Body of pancreas (tissue), 4 donors: ENCODE measurements around the gene CD300LF. TPM values are rescaled to one million over a fixed set of nuclear protein-coding genes. Genes with fewer than 3 reads are reported as not detected.

Experiments used
- ATAC-seq: fragments of 150-250 bp; one replicate; pipeline ENCODE4 v1.9.1; 2016
- DNase-seq, 4 donors: peaks; one replicate each; pipeline ENCODE4 v3.0.0-alpha.2; 2019
- H3K27ac ChIP-seq, 4 donors: fragments of 200-600 bp; sonication (generic); 1 replicate in 3 of 4; 2 replicates in 1 of 4; pipeline versions ENCODE4 v1.5.1 to v1.6.1; 2016 to 2019; ENCODE audit warnings: mild to moderate bottlenecking in 1 of 4, mixed read lengths in 1 of 4, moderate library complexity in 1 of 4
- H3K27me3 ChIP-seq, 2 donors: fragments of 200-600 bp; sonication (generic); one replicate each; pipeline ENCODE4 v1.6.0; 2016; ENCODE audit warnings: mild to moderate bottlenecking in 1 of 2
- H3K36me3 ChIP-seq, 2 donors: fragments of 200-600 bp; sonication (generic); replicated peaks in 1 of 2; 2 replicates each; pipeline ENCODE4 v1.5.1; 2016; ENCODE audit warnings: low read depth in 2 of 2; ENCODE audit not compliant: insufficient read depth in 1 of 2
- H3K4me1 ChIP-seq: fragments of 200-600 bp; sonication (generic); one replicate; pipeline ENCODE4 v1.6.0; 2016
- H3K4me3 ChIP-seq, 2 donors: fragments of 200-600 bp; sonication (generic); 1 replicate in 1 of 2; 2 replicates in 1 of 2; pipeline ENCODE4 v1.5.1; 2016 to 2019
- H3K9me3 ChIP-seq, 3 donors: fragments of 200-600 bp; sonication (generic); 1 replicate in 2 of 3; 2 replicates in 1 of 3; pipeline ENCODE4 v1.5.1; 2016
- CTCF ChIP-seq, 7 experiments: fragments of 450-650 bp in 4 of 7; fragments of 200-600 bp in 3 of 7; sonication (generic) in 3 of 7; IDR thresholded peaks; one replicate each; pipeline ENCODE4 v1.5.1; 2016 to 2019; ENCODE audit warnings: antibody characterized with exemption in 7 of 7
- POLR2A ChIP-seq, 3 donors: fragments of 450-650 bp; IDR thresholded peaks; one replicate each; pipeline ENCODE4 v1.6.1; 2016; ENCODE audit warnings: antibody characterized with exemption in 3 of 3, mild to moderate bottlenecking in 2 of 3
- WGBS, 2 donors: methylation state at CpG; one replicate each; pipeline ENCODE4 v1.1.5; 2017; 5-methylcytosine and 5-hydroxymethylcytosine counted together
- intact Hi-C: fragments of 100-400 bp; cut with DNase I; formaldehyde crosslinking; loops from one replicate; pipeline ENCODE4 v1.15.1; 2023
- total RNA-seq, 2 donors: library from RNA; depleted of rRNA; stranded (reverse); fragments of >200 nt; gene quantifications; one replicate each; pipeline ENCODE4 v1.1.0, GENCODE V29; 2016

Gene CD300LF
- total RNA-seq, 2 donors from 2014 or later: not detected

DNA sequence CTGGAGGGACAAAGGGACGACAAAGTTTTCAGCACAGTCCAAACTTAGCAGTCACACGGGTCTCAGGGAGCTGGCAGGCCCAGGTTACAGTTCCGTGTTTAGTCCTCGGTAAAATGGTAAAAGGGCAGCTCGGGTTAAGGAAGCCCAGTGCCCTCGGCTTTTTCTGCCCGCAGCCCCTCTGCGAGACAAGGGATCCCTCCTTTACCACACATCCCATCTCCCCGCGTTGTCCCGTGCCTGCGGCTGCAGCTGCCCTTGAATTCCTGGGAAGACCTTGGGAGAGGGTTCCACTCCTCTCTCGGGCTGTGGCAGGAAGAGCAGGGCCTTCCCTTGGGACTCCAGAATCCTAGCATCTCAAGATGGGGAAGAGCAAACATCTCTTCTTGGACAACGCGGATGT lies 17.1 kb upstream of the CD300LF start:
- Histone ChIP-seq H3K27ac (no peak overlapping the region), H3K4me3 (no peak overlapping the region), H3K36me3 (no peaks in the 10 kb centered on the region), H3K4me1 (peaks cover 6% of the 10 kb centered on the region), H3K9me3 (no peaks in the 10 kb centered on the region), H3K27me3 (no peaks in the 10 kb centered on the region)
- WGBS, 2 donors: 74 to 88% methylated on average over 12 to 15 of the region's 15 CpGs
- ATAC-seq (no peak), DNase-seq (no peak)
- intact Hi-C loops: loop anchor here (5.0 kb wide), 1 partner anchor 52 kb away; no protein-coding TSS in a partner anchor
- TF ChIP-seq POLR2A (IDR thresholded peaks at IDR 0.05) (no peak), CTCF (IDR thresholded peaks at IDR 0.05) (no peak)

DNA sequence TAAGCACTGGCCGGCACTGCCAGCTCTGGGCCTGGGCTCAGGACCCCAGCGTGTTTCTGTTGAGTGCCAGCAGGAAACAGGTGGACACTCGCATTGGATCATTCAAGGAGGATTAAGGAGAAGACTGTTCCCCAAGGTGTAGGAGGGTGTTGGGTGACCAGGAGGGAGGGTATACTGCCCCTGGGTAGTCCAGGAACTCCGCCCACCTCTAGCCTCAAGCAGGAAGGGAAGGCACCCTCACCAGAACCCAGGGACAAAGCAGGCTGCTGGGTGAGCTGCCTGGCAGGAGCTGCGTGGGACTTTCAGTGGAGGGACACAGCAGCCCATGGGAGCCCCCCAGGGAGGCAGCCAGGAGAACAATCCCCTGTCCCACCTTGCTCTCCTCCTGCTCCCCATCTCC lies 16.6 kb upstream of the CD300LF start:
- Histone ChIP-seq H3K4me3 (no peak overlapping the region), H3K9me3 (no peaks in the 10 kb centered on the region), H3K36me3 (no peaks in the 10 kb centered on the region), H3K27me3 (no peaks in the 10 kb centered on the region), H3K4me1 (peaks cover 6% of the 10 kb centered on the region), H3K27ac (no peak overlapping the region)
- DNase-seq: no peak
- 33 to 93% methylated on average over 1 to 5 of the region's 5 CpGs for WGBS, 2 donors
- intact Hi-C loops: no loop called here
- TF ChIP-seq POLR2A (IDR thresholded peaks at IDR 0.05): no peak
- no peak for ATAC-seq

DNA sequence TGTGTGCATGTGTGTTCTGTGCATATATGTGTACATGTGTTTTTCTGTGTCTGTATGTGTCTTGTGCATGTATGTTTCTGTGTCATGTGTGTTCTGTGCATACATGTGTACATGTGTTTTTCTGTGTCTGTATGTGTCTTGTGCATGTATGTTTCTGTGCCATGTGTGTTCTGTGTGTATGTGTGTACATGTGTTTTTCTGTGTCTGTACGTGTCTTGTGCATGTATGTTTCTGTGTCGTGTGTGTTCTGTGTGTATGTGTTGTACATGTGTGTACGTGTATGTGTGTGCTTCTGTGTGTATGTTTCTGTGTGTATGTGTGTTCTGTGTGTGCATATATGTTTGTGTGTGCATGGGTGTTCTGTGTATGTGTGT lies 16.0 kb upstream of the CD300LF start:
- intact Hi-C loops: no loop called here
- 56 to 69% methylated on average over 3 of the region's 3 CpGs for WGBS, 2 donors

DNA sequence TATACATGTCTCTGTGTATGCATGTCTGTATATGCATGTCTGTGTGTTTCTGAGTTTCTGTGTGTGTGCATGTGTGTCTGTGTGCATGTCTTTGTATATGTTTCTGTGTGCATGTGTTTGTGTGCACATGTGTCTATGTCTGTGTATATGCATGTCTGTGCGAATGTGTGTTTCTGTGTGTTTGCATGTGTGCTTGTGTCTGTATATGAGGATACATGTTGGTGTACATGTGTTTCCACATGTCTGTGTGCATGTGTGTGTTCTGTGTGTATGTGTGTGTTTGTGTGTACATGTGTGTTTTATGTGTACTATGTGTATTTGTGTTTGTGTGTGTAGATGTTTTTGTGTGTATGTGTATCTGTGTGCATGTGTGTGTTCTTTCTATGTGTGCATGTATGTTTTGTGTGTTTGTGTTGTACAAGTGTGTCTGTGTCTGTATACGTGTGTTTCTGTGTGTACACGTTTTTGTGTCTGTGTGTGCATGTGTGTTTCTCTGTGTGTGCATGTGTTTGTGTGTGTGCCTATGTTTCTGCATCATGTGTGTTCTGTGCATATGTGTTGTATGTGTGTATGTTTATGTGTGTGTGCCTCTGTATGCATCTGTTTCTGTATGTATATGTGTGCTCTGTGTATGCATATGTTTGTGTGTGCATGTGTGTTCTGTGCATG lies 15.4 kb upstream of the CD300LF start:
- Histone ChIP-seq H3K4me3 (no peak overlapping the region), H3K9me3 (no peaks in the 10 kb centered on the region), H3K27me3 (no peaks in the 10 kb centered on the region), H3K4me1 (peaks cover 6% of the 10 kb centered on the region), H3K36me3 (no peaks in the 10 kb centered on the region), H3K27ac (no peak overlapping the region)
- ATAC-seq (no peak), DNase-seq (no peak)
- TF ChIP-seq CTCF (IDR thresholded peaks at IDR 0.05): peak in 1 of 7 experiments; percentile 17
- TF ChIP-seq POLR2A (IDR thresholded peaks at IDR 0.05): no peak
- WGBS, 2 donors: 73 to 78% methylated on average over 3 of the region's 3 CpGs
- intact Hi-C loops: no loop called here

More for the DNA sequence above, 16.0 kb upstream of the CD300LF start:
- TF ChIP-seq POLR2A (IDR thresholded peaks at IDR 0.05): no peak
- DNase-seq (no peak), ATAC-seq (no peak)
- H3K27ac ChIP-seq: no peak overlapping the region
- H3K9me3 ChIP-seq: no peaks in the 10 kb centered on the region
- H3K4me3 ChIP-seq: no peak overlapping the region
- H3K4me1 ChIP-seq: peaks cover 6% of the 10 kb centered on the region
- H3K27me3 ChIP-seq: no peaks in the 10 kb centered on the region
- no peaks in the 10 kb centered on the region for H3K36me3 ChIP-seq

GRCh38 chr17:74725111-74725510 lies 12.4 kb upstream of the CD300LF start:
- DNase-seq: no peak
- Histone ChIP-seq H3K4me1 (no peaks in the 10 kb centered on the region), H3K27ac (no peak overlapping the region), H3K36me3 (no peaks in the 10 kb centered on the region), H3K27me3 (no peaks in the 10 kb centered on the region), H3K9me3 (no peaks in the 10 kb centered on the region), H3K4me3 (no peak overlapping the region)
- TF ChIP-seq POLR2A (IDR thresholded peaks at IDR 0.05): no peak
- TF ChIP-seq CTCF (IDR thresholded peaks at IDR 0.05): no peak
- 85 to 94% methylated on average over 3 of the region's 3 CpGs for WGBS, 2 donors
- intact Hi-C loops: no loop called here
- ATAC-seq: no peak

DNA sequence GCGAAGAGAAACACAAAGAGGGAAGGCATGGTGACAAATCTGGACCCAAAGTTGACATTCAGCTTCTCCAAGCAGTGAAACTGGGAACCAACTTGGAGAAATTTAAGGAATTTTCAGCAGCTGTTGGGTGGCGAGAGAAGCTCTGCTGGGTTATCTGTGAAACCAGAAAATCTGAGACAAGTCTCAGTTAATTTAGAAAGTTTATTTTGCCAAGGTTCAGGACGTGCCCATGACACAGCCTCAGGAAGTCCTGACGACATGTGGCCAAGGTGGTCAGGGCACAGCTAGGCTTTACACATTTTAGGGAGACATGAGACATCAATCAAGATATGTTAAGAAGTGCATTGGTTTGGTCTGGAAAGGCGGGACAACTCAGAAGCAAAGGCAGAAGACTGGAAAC lies 11.2 kb upstream of the CD300LF start:
- no peak for DNase-seq
- Histone ChIP-seq H3K9me3 (no peaks in the 10 kb centered on the region), H3K36me3 (no peaks in the 10 kb centered on the region), H3K4me1 (no peaks in the 10 kb centered on the region), H3K4me3 (no peak overlapping the region), H3K27ac (no peak overlapping the region), H3K27me3 (no peaks in the 10 kb centered on the region)
- 67% methylated on average over 5 of the region's 5 CpGs for WGBS, 2 donors
- intact Hi-C loops: no loop called here
- no peak for ATAC-seq
- TF ChIP-seq CTCF (IDR thresholded peaks at IDR 0.05): no peak
- TF ChIP-seq POLR2A (IDR thresholded peaks at IDR 0.05): no peak
